GM21619 (cell line): ENCODE results near the gene STRBP.
"Not testable (repeated sequence)": the region's sequence is repeated elsewhere in the genome, so short reads cannot be mapped to it uniquely, and the experiment has no call there.

Experiments used
- ATAC-seq: cut with Tn5 transposase; IDR thresholded peaks from one replicate; pipeline ENCODE4 v1.9.1; 2021; ENCODE audit not compliant: unreplicated experiment

The STRBP gene

DNA sequence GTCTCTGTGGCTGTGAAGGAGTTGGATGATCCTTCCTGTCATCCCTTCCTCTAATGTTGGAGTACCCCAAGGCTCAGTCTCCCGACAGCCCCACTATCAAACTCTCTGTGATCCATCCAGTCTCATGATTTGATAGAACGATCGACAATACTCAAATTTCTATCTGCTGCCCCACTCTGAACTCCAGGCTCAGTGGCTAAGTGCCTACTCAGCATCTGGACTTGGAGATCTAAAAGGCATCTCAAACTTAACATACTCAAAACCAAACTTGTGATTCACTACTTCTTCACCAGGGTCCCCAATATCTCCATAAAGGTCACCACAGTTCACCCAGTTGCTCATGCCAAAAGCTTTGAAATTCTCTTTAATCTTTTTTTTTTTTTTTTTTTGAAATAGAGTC, 15.1 kb upstream of the STRBP start:
- ATAC-seq: no peak

DNA sequence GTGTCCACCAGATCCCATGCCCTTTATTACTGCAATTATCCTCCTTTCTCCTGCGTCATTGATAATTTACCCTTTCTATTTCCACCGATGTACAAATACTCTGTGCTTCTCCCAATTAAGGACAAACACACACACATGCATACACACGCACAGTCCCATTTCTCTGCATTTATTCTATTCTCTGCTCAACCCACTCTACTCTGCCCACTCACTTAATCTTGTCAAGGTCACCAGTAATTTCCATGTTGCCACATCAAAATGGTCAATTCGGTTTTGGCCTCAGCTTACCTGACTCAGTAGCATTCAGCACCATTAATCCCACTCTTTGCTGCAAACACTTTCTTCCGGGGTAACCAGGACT, 14.6 kb upstream of the STRBP start:
- no peak for ATAC-seq

DNA sequence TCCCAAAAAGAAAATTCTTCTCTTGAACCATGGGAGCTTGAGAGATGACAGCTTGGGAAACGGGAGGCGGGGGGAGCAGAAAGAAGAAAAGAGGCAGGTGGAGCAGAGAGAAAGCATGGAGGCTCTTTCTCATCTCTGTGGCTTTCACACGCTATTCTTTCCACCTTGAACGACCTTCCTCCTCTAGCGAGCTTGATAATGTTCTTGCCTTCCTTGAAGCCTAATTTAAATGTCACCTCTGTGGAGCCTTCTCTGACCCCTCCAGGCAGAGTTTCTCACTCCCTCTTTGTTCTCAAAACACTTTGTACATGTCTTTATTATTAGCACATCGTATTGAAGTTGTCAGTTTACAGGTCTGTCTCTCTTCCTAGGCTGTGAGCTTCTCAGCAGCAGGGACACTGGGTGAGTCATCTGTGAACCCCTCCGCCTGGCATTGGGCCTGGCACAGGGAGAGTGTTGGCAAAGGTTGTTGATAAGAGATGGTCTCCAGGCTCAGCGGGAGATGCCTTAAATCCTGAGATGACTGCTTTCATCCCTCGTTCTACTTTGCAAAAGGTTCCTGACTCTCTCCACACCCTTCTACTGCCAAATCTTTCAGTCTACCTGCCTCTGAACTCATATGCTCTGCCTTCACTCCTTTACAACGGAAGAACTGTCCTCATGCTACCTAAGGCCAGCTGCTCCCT, 14.1 kb upstream of the STRBP start:
- no peak for ATAC-seq

DNA sequence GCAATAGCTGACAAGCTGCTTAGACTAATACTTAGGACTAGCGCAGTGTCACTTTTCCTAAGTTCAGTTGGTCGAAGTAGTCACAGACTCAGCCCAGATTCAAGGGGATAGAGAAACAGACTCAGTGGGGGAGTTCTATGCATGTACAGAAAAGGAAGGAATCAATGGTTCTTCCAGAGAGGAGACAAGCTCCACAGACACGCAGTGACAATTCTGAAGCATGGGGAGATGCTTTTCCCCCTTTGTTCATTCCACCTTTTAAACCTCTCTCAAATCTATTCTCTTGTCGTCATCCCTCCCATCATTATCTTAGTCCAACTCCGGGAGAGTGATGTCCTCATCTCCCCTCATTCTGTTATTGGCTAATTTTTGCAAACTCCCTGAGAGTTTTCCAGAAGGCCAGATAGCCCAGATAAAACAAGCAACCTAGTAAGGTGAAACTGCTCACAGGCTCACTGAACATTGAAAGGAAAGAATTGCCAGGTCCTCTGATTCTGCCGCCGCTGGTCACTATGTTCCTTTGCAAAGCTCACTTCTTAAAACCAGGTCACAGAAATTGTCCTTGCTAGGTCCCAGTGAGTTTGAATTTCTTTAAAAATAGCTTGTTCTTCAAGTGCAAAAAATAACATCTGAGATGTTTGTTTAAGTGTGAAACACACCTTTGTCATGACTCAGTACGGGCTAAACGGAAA, 13.4 kb upstream of the STRBP start:
- ATAC-seq: no peak

DNA sequence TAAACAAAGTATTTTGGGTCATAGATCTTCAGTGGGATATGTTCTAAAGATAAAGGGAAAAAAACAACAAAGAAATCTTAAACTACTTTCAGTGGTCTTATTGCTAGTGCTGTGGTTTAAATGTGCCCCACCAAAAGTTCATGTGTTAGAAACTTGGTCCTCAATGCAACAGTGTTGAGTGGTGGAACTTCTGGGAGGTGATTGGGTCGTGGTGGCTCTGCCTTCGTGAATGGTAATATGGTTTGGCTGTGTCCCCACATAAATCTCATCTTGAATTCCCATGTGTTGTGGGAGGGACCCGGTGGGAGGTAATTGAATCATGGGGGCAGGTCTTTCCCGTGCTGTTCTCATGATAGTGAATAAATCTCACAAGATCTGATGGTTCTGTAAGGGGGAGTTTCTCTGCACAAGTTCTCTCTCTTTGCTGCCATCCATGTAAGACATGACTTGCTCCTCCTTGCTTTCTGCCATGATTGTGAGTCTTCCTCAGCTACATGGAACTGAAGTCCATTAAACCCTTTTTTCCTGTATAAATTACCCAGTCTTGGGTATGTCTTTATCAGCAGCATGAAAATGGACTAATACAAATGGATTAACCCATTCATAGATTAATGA, 10.6 kb upstream of the STRBP start:
- not testable (repeated sequence) for ATAC-seq

DNA sequence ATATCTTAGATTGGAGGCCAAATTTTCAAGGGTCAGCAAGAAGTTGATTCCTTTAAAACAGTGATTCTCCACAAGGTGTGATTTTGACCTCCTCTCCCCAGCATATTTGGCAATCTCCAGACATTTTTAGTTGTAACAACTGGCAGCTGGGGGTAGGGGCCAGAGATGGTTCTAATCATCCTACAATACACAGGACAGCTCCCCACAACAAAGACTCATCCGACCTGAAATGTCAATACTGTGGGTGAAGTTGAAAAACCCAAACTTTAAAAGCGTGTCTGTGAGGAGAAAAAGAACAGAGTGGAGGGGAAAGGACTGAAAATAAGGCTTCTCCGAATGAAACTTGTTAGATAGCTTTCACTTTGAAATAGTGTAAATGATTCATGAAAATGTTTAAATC, 10.0 kb upstream of the STRBP start:
- ATAC-seq: no peak

DNA sequence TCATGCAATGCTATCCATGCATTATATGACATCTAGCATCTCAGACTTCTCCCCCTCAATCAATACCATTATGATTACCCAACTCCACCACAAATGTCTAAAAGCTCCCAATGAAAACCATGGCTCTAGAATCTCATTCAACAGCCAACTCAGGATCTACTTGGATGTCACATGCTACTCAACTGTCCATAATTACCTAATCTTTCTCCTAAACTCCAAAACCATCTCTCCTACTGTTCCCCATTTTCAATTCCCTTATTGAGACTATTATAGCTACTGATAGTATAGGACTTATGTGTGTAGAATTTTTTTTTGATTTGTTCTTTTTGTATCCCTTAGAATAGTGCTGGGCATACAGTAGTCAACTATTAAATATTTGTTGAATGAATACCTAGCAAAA, 8.2 kb upstream of the STRBP start:
- no peak for ATAC-seq

DNA sequence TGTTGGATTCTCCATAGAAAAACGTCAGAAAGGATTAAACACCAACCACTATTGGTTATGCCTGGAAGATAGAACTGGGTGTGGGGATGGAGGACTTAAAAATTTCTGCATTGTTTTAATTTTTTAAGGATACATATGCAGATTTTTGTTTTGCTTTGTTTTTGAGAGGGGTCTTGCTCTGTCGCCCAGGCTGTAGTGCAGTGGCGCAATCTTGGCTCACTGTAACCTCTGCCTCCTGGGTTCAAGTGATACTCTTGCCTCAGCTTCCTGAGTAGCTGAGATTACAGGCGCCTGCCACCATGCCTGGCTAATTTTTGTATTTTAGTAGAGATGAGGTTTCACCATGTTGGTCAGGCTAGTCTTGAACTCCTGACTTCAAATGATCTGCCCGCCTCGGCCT, 2.7 kb upstream of the STRBP start:
- ATAC-seq: not testable (repeated sequence)

DNA sequence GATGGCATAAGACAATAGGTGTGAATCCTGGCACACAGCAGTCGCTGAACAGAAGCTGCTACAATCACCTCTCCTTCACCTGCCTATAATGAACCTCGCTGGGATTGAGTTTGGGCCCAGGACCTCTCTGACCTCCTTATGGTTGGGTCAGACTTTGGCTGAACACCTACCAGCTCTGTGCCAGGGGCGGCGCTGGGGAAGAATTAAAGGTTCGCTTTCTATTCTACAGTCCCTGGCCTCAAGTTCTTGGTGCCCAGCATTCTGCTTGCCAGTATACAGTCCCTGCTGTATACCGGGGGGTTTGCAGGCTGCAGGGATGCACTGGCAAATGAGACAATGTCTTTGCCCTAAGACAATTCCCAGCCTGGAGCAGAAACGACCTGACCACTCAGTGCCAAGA, 895 bp upstream of the STRBP start:
- no peak for ATAC-seq

DNA sequence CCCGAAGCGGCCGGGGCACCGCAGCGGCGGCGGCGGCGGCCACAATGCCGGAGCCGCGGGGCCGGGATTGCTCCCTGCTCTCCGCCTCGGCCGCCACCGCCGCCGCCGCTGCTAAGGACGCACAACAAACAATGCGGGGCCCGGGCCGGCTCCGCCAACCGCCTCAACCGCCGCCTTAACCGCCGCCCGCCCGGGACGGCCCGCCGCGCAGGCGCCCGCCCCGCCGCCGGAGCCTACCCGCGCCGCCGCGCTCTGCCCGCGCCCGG, 254 bp downstream of the STRBP start:
- ATAC-seq: no peak

DNA sequence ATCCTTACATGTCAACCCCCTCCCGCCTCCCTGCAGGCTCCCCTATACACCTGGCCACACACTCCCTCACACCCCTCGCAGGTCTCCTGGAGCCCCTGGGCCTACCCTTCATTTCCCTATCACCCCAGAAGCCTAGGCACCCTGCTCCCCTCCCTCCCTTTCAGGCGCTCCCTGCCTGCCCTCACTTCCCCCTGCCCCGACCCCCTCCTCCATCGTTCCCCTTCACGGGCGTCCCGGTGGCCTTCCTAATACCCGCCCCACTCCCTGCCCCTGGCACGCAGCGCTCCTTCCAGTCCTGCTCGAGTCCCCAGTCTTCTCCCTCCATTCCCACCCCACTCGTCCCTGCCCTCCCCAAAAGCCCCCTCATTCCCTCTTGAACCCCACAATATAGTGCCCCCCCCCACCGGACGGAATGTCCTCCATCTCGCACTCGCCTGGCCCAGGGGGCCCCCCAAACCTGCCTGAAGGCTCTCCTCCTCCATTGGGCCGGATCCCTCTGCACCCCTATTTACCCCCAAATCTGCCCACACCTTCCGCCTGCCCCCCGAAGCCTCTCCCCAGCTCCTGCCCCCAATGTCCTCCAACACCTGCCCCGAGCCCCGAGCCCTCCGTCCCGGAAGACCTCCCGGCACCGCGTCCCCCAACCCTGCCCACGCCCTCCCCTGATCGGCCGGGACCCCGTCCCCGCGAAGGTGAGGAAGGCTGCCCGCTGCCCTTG, 746 bp downstream of the STRBP start:
- ATAC-seq: peak; percentile 6

DNA sequence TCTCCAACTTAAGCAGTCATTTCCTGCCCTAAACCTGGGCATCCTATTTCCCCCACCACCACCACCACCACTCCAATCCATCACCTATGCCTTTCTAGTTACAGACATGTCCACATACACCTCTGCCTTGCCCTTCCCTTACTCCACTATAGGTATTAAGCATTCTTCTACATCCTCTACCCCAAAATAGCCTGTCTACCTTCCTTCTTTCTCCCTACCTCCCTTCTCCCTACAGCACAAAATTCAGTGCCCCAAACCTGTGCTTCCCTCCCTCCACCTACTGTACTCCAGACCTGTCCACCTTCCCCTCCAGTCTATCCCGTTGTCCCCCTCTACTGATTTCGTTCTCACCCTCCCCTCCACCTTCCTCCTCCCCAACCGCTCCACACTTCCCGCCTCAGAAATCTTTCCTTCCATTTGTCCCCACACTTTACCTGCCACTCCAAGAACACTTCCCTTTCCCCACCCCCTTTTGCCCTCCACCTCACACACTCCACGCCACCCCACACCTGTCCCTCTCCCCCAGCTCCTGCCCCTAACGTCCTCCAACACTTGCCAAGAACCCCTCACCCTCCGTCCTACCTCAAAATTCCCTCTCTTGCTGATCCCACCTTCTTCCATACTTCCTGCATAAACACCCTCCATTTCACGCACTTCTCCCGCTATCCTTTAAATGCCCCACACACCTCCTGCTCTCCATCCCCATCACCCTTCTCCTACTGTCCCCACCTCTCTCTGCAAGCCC, 1.6 kb downstream of the STRBP start:
- ATAC-seq: no peak

DNA sequence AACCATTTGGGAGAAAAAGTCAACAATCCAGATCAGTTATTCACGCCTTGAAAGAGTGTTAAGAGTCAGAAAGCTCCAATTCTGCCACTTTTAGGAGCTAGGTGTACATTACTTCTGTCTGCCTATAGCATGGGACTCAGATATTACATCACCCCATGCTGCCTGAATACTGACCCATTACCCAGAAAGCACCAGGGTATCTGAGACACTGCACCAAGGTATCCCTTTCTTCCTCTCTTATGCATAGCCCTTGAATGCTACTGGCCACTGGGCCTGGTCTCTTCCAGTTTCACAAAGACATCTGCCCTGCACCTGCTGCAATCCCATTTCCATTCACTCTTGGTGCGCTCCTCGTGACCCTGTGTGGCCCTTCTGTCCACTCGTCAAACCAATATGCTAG, 2.6 kb downstream of the STRBP start:
- no peak for ATAC-seq

DNA sequence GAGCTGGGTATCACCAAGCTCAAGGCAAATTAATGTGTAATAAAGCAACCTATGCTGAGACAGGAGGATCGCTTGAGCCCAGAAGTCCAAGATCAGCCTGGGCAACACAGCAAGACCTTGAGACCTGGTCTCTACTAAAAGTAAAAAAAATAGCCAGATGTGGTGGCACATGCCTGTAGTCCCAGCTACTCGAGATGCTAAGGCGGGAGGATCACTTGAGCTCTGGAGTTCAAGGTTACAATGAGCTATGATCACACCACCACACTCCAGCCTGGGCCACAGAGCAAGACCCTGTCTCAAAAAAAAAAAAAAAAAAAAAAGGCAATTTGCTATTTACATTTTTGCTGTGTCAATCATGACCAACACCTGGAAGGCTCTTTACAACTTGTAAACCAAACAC, 5.2 kb downstream of the STRBP start:
- ATAC-seq: no peak

DNA sequence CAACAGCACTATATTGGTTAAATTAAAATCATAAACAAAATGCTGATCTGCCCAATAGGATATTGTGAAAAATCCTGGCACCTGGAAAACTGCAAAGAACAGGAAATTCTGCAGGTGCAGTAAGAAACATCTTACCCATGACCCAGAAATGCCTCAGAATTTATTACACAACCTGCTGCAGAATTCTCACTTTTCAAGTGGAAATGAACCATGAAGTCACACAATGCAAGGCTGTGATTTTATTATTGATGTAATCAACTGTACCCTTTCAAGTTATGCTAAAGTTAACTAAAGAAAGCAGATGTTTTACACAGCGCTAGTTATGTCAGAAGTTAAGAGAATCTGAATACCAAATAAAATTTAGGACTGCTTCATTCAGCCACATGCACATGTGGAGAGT, 6.0 kb downstream of the STRBP start:
- ATAC-seq: no peak

DNA sequence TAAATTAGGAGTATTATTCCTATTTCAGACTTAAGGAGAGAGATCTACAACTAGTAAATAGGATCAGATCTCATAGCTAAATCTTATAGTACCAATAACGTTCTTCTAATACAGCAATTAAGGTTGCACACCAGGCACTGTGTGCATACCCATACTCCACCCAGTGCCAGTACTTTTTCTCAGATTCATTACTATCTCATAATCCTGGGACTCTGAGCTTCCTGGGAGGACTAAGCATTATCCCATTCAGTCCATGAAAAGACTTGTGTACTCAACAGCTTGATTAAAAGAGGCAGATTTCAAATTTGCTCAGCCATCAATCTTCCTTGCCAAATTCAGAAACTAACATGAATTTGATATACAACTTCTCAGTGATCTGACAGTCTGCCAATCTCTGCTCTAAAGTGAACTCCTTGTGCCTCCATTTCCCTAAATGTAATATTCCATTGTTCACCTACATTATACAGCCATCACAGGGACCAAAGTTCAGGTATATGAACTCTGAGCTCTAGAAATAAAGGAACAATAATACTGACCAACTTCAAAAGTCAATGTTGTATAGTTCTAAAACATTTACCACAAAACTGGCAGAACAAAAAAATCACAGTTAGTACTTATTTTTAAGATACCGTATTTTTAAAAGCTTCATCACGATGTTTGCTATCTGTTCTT, 7.2 kb downstream of the STRBP start:
- ATAC-seq: no peak

DNA sequence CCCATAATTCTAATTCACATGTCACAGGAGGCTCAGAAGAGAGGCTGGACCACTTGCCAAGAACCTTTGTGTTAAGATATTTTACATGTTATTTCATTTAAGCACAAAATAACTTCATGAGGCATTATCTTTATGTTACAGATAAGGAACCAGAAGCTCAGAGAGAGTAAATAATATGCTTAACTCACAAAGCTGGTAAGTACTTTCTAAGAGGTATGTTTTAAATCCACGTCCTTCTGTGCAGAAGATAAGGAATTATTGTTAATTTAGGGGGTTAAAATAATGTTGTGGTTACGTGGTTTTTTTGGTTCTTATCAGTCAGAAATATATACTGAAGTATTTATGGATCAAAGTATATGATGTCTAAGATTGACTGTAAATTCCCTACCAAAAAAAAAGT, 8.0 kb downstream of the STRBP start:
- ATAC-seq: no peak

DNA sequence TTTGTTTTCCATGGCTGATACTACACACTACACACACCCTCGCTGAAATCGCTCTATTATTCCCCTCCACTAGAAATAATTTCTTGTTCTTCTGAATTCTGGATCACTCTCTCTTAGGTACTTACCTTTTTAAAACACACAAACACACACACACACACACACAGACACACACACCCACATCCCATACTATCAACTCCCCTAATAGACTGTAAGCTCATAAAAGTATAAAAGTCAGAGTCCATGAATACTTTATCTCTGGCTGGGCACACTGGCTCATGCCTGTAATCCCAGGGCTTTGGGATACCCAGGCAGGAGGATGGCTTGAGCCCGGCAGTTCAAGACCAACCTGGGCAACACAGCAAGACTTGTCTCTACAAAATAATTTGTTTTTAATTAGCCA, 11.1 kb downstream of the STRBP start:
- no peak for ATAC-seq

DNA sequence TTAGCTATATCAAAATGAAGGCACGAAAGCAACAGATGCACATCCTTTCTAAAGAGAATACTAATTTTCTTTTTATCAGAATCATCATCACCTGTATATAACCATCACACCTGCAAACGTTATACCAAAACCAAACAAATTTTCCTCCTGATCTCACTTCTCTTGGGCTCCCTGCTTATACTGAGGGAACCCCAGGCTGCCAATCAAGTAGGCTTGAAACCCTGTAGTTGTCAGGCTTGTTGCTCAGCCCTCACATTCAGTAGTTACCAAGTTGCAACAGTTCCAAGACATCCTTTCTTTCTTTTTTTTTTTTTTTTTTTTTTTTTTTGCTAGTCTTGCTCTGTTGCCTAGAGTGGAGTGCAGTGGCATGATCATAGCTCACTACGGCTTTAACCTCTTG, 12.7 kb downstream of the STRBP start:
- ATAC-seq: no peak

DNA sequence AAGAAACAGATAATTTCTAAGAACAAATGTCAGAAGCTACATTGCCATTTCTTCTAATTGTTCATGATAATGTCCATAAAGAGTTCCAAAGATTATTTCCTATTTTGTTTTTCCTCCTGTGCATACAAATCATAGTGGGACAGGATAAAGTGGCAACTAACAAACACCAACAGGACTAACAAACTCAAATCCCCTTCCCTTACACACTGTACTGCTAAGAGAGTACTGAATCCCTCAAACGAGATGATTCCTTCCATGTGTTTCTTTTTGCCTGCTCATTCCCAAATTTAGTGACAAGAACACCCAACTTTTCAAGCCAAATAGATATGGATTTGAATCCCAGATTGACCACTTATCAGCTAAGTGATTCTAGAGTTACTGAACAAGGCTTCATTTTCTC, 15.2 kb downstream of the STRBP start:
- no peak for ATAC-seq

DNA sequence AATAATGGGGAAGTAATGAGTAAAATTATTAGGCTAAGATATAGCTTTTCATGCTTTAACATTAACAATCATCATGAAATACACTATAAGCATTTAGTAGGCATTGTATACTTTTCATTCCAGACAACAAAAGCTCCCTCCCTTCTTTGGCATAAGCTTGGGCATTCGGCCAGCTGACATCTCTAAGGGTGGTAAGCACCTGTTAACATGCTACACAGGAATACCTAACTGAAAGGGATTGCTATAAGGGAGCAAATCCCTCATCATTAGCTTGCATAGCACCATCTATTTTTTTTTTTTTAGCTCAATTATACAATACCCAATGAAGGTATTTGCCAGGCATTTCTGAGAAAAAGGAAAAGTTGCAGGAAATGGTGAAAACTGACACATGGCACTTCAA, 16.6 kb downstream of the STRBP start:
- ATAC-seq: no peak
